ENCODE measurements around the gene MAP6. TPM values are rescaled to one million over a fixed set of nuclear protein-coding genes. Genes with fewer than 3 reads are reported as not detected.
A peak's percentile ranks its signal among the peaks of the same experiment; 100 is the strongest.

Gene MAP6
- total RNA-seq, 1 donor from 2014 or later: 2.1 TPM

- Histone ChIP-seq H3K9ac (ENCODE audit: low read depth in 1 of 3, low read length in 3 of 3) (peak overlapping the region in 1 of 3 donors; percentile 60), H3K4me3 (ENCODE audit: low read length in 3 of 3) (peak overlapping the region; percentile 61 to 62 (median 61)), H3K36me3 (ENCODE audit: control insufficient read depth in 3 of 3, insufficient read depth in 3 of 3, low read length in 3 of 3) (no peaks in the 10 kb centered on the region), H3K9me3 (ENCODE audit: control insufficient read depth in 3 of 3, low read length in 3 of 3) (no peaks in the 10 kb centered on the region), H3K27me3 (ENCODE audit: control insufficient read depth in 3 of 3, insufficient read depth in 3 of 3, low read length in 3 of 3) (peaks cover 27 to 56% (median 53%) of the 10 kb centered on the region in 3 donors), H3K27ac (ENCODE audit: low read depth, low read length) (no peak overlapping the region), H3K4me1 (ENCODE audit: control insufficient read depth in 3 of 3, insufficient read depth in 3 of 3, low read length in 3 of 3) (peaks cover 13 to 14% (median 13%) of the 10 kb centered on the region in 3 donors)
Observed at GRCh38 chr11:75667831-75668450, 897 bp downstream of the MAP6 start.

GRCh38 chr11:75667255-75667830 is 1.5 kb downstream of the MAP6 start:
- H3K4me3 ChIP-seq (ENCODE audit: low read length in 3 of 3): peak overlapping the region in 2 of 3 donors; percentile 49 to 61
- H3K36me3 ChIP-seq (ENCODE audit: control insufficient read depth in 3 of 3, insufficient read depth in 3 of 3, low read length in 3 of 3): no peaks in the 10 kb centered on the region
- peaks cover 27 to 56% (median 53%) of the 10 kb centered on the region in 3 donors for H3K27me3 ChIP-seq (ENCODE audit: control insufficient read depth in 3 of 3, insufficient read depth in 3 of 3, low read length in 3 of 3)
- no peaks in the 10 kb centered on the region for H3K9me3 ChIP-seq (ENCODE audit: control insufficient read depth in 3 of 3, low read length in 3 of 3)
- H3K9ac ChIP-seq (ENCODE audit: low read depth in 1 of 3, low read length in 3 of 3): peak overlapping the region in 2 of 3 donors; percentile 16 to 60
- H3K4me1 ChIP-seq (ENCODE audit: control insufficient read depth in 3 of 3, insufficient read depth in 3 of 3, low read length in 3 of 3): peaks cover 13 to 14% (median 13%) of the 10 kb centered on the region in 3 donors
- no peak overlapping the region for H3K27ac ChIP-seq (ENCODE audit: low read depth, low read length)

- Histone ChIP-seq H3K4me3 (ENCODE audit: low read length in 3 of 3) (no peak overlapping the region), H3K36me3 (ENCODE audit: control insufficient read depth in 3 of 3, insufficient read depth in 3 of 3, low read length in 3 of 3) (no peaks in the 10 kb centered on the region), H3K27me3 (ENCODE audit: control insufficient read depth in 3 of 3, insufficient read depth in 3 of 3, low read length in 3 of 3) (peaks cover 23 to 50% (median 44%) of the 10 kb centered on the region in 3 donors), H3K9ac (ENCODE audit: low read depth in 1 of 3, low read length in 3 of 3) (no peak overlapping the region), H3K9me3 (ENCODE audit: control insufficient read depth in 3 of 3, low read length in 3 of 3) (no peaks in the 10 kb centered on the region), H3K27ac (ENCODE audit: low read depth, low read length) (no peak overlapping the region), H3K4me1 (ENCODE audit: control insufficient read depth in 3 of 3, insufficient read depth in 3 of 3, low read length in 3 of 3) (peaks cover 13 to 14% (median 13%) of the 10 kb centered on the region in 3 donors)
Observed at GRCh38 chr11:75665990-75666389, 2.8 kb downstream of the MAP6 start.

DNA sequence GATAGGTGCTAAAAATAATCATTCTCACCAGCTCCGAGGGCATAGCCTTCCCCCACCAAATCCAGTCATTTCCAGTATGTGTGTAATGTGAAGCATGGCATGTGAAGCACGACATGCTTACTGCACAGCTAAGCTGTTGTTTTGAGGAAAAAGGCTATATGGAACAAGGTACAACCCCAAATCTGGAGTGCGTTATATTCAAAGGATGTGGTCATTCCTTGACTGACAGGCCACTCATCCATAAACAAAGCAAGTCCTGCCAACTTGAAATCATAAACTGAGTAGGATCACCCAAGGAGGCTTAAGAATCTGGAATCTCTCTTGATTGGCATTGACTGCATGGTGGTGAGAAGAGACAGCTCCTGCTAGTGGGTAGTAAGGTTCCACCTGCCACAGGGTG is 3.7 kb downstream of the MAP6 start:
- peaks cover 18 to 41% (median 38%) of the 10 kb centered on the region in 3 donors for H3K27me3 ChIP-seq (ENCODE audit: control insufficient read depth in 3 of 3, insufficient read depth in 3 of 3, low read length in 3 of 3)
- H3K9me3 ChIP-seq (ENCODE audit: control insufficient read depth in 3 of 3, low read length in 3 of 3): no peaks in the 10 kb centered on the region
- no peak overlapping the region for H3K27ac ChIP-seq (ENCODE audit: low read depth, low read length)
- H3K36me3 ChIP-seq (ENCODE audit: control insufficient read depth in 3 of 3, insufficient read depth in 3 of 3, low read length in 3 of 3): no peaks in the 10 kb centered on the region
- no peak overlapping the region for H3K4me3 ChIP-seq (ENCODE audit: low read length in 3 of 3)
- peaks cover 13 to 14% (median 13%) of the 10 kb centered on the region in 3 donors for H3K4me1 ChIP-seq (ENCODE audit: control insufficient read depth in 3 of 3, insufficient read depth in 3 of 3, low read length in 3 of 3)
- no peak overlapping the region for H3K9ac ChIP-seq (ENCODE audit: low read depth in 1 of 3, low read length in 3 of 3)

- Histone ChIP-seq H3K36me3 (ENCODE audit: control insufficient read depth in 3 of 3, insufficient read depth in 3 of 3, low read length in 3 of 3) (no peaks in the 10 kb centered on the region), H3K9ac (ENCODE audit: low read depth in 1 of 3, low read length in 3 of 3) (no peak overlapping the region), H3K4me1 (ENCODE audit: control insufficient read depth in 3 of 3, insufficient read depth in 3 of 3, low read length in 3 of 3) (peaks cover 13 to 14% (median 13%) of the 10 kb centered on the region in 3 donors), H3K27me3 (ENCODE audit: control insufficient read depth in 3 of 3, insufficient read depth in 3 of 3, low read length in 3 of 3) (peaks cover 12 to 34% (median 32%) of the 10 kb centered on the region in 3 donors), H3K9me3 (ENCODE audit: control insufficient read depth in 3 of 3, low read length in 3 of 3) (no peaks in the 10 kb centered on the region), H3K27ac (ENCODE audit: low read depth, low read length) (no peak overlapping the region), H3K4me3 (ENCODE audit: low read length in 3 of 3) (no peak overlapping the region)
Observed at GRCh38 chr11:75664389-75664788, 4.4 kb downstream of the MAP6 start.

DNA sequence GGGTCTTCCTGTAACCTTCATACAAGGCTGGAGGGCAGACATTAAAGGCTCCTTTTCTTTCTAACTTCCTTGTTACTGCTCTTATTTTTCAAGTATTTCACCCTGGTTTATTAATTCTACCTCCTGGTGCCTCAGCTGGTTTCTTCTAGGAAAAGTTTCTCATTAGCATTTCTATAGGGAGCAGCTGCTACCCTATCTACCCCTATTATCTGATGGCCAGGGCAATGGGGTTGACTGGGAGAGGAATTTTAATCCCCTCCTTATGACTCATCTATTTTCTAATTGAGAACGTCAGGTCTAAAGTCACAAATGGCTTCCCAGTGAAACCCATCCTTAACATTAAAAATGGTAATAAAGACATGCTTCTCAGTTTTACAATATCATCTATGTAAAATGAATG is 5.0 kb downstream of the MAP6 start:
- H3K9me3 ChIP-seq (ENCODE audit: control insufficient read depth in 3 of 3, low read length in 3 of 3): no peaks in the 10 kb centered on the region
- peaks cover 11 to 13% (median 11%) of the 10 kb centered on the region in 3 donors for H3K4me1 ChIP-seq (ENCODE audit: control insufficient read depth in 3 of 3, insufficient read depth in 3 of 3, low read length in 3 of 3)
- no peaks in the 10 kb centered on the region for H3K36me3 ChIP-seq (ENCODE audit: control insufficient read depth in 3 of 3, insufficient read depth in 3 of 3, low read length in 3 of 3)
- H3K27me3 ChIP-seq (ENCODE audit: control insufficient read depth in 3 of 3, insufficient read depth in 3 of 3, low read length in 3 of 3): peaks cover 6 to 29% (median 28%) of the 10 kb centered on the region in 3 donors
- H3K4me3 ChIP-seq (ENCODE audit: low read length in 3 of 3): no peak overlapping the region
- H3K9ac ChIP-seq (ENCODE audit: low read depth in 1 of 3, low read length in 3 of 3): no peak overlapping the region
- H3K27ac ChIP-seq (ENCODE audit: low read depth, low read length): no peak overlapping the region

DNA sequence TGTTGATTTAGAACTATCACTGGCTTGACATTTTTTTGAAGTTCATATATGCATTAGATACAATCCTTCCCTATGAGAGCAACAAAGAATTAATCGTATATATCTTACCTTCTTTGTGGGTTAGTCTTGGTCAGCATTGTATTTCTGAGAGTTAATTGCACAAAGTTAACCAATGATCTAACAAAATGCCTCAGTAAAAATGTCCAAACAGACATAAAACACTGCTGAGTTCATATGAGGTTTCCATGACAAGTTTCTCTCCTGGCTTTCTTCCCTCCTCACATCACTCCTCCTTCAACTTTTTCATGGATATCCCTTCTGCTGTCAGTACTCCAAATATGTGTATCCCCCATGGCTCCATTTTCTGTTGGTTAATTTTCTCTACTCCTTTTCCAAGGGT is 9.0 kb downstream of the MAP6 start:
- Histone ChIP-seq H3K4me3 (ENCODE audit: low read length in 3 of 3) (no peak overlapping the region), H3K9me3 (ENCODE audit: control insufficient read depth in 3 of 3, low read length in 3 of 3) (no peaks in the 10 kb centered on the region), H3K4me1 (ENCODE audit: control insufficient read depth in 3 of 3, insufficient read depth in 3 of 3, low read length in 3 of 3) (peaks cover 0 to 6% (median 0%) of the 10 kb centered on the region in 3 donors), H3K27me3 (ENCODE audit: control insufficient read depth in 3 of 3, insufficient read depth in 3 of 3, low read length in 3 of 3) (peaks cover 0 to 5% (median 3%) of the 10 kb centered on the region in 3 donors), H3K36me3 (ENCODE audit: control insufficient read depth in 3 of 3, insufficient read depth in 3 of 3, low read length in 3 of 3) (no peaks in the 10 kb centered on the region), H3K27ac (ENCODE audit: low read depth, low read length) (no peak overlapping the region), H3K9ac (ENCODE audit: low read depth in 1 of 3, low read length in 3 of 3) (no peak overlapping the region)

DNA sequence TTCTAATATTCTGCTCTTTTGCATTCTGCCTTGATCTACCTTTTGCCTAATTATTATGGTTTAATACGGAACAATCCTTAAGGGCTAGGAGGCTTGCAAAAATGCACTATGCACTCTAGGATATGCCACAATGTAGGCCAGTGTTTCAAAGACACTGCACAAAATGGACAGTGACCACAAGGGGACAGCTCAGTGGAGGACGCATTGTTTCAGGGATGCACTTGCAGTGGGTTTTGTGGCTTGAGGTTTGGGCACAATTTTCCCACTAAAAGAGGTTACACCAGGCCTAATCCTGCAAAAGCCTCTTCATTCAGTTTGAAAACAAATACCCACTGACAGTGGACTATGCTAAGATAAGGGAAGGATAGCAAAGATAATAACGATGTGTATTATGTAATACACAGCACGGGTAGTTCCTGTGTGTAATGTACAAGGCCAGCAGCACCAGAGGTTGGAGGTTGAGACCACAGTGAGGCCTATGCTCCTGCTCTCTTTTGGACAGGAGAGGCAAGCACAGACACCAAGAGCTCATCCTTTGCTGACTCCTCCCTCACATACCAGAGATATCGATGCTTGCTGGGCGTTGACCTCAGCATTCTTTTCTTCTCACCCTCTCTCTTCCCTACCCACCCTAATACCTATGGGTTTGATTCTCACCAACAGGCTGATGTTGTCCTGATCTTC is 12.7 kb downstream of the MAP6 start:
- Histone ChIP-seq H3K36me3 (ENCODE audit: control insufficient read depth in 3 of 3, insufficient read depth in 3 of 3, low read length in 3 of 3) (no peaks in the 10 kb centered on the region), H3K9me3 (ENCODE audit: control insufficient read depth in 3 of 3, low read length in 3 of 3) (no peaks in the 10 kb centered on the region), H3K4me3 (ENCODE audit: low read length in 3 of 3) (no peak overlapping the region), H3K4me1 (ENCODE audit: control insufficient read depth in 3 of 3, insufficient read depth in 3 of 3, low read length in 3 of 3) (peaks cover 0 to 6% (median 0%) of the 10 kb centered on the region in 3 donors), H3K27me3 (ENCODE audit: control insufficient read depth in 3 of 3, insufficient read depth in 3 of 3, low read length in 3 of 3) (no peaks in the 10 kb centered on the region), H3K27ac (ENCODE audit: low read depth, low read length) (no peak overlapping the region), H3K9ac (ENCODE audit: low read depth in 1 of 3, low read length in 3 of 3) (no peak overlapping the region)

DNA sequence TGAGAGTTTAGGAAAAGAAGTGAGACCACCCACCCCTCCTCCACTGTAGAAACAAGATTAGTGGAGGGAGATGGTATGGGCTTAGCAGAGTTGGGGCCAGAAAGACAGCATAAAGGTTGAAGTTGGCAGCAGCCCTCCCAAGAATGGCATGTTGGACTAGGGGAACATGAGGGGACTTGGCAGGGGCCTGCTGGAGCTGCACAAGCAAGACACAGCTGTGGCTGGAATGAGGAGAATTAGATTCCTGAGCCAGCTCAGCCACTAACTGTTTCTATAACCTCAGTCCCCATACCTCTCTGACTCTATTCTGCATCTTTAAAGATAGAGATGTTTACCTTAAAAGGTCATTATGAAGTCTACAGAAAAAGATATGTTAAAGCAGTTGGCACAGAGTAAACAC is 13.2 kb downstream of the MAP6 start:
- Histone ChIP-seq H3K9me3 (ENCODE audit: control insufficient read depth in 3 of 3, low read length in 3 of 3) (no peaks in the 10 kb centered on the region), H3K27me3 (ENCODE audit: control insufficient read depth in 3 of 3, insufficient read depth in 3 of 3, low read length in 3 of 3) (no peaks in the 10 kb centered on the region), H3K27ac (ENCODE audit: low read depth, low read length) (no peak overlapping the region), H3K4me1 (ENCODE audit: control insufficient read depth in 3 of 3, insufficient read depth in 3 of 3, low read length in 3 of 3) (peaks cover 0 to 6% (median 0%) of the 10 kb centered on the region in 3 donors), H3K9ac (ENCODE audit: low read depth in 1 of 3, low read length in 3 of 3) (no peak overlapping the region), H3K36me3 (ENCODE audit: control insufficient read depth in 3 of 3, insufficient read depth in 3 of 3, low read length in 3 of 3) (no peaks in the 10 kb centered on the region), H3K4me3 (ENCODE audit: low read length in 3 of 3) (no peak overlapping the region)

DNA sequence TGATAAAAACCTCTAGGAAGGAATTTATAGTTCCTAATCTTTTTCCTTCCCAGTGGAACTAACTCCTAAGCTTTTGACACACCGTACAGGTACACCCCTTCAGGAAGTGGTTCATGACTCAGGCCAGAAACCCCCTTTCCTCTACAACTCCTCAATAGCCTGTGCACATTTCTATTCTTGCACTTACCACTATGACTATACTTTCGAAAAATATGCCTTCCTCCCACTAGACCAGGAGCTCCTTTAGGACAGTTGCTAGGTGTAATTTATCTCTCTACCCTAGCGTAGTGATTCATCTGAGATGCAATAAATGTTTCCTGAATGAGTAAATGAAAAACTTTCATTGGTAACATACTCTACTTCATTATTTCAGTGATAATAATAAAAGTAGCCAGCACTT is 14.5 kb downstream of the MAP6 start:
- H3K27ac ChIP-seq (ENCODE audit: low read depth, low read length): no peak overlapping the region
- no peak overlapping the region for H3K4me3 ChIP-seq (ENCODE audit: low read length in 3 of 3)
- H3K9ac ChIP-seq (ENCODE audit: low read depth in 1 of 3, low read length in 3 of 3): no peak overlapping the region
- peaks cover 0 to 6% (median 0%) of the 10 kb centered on the region in 3 donors for H3K4me1 ChIP-seq (ENCODE audit: control insufficient read depth in 3 of 3, insufficient read depth in 3 of 3, low read length in 3 of 3)
- no peaks in the 10 kb centered on the region for H3K27me3 ChIP-seq (ENCODE audit: control insufficient read depth in 3 of 3, insufficient read depth in 3 of 3, low read length in 3 of 3)
- H3K36me3 ChIP-seq (ENCODE audit: control insufficient read depth in 3 of 3, insufficient read depth in 3 of 3, low read length in 3 of 3): no peaks in the 10 kb centered on the region
- no peaks in the 10 kb centered on the region for H3K9me3 ChIP-seq (ENCODE audit: control insufficient read depth in 3 of 3, low read length in 3 of 3)

All from skeletal muscle tissue (tissue), 4 donors.